Panc1 (cell line): ENCODE results near the gene NUPR2. TPM values are rescaled to one million over a fixed set of nuclear protein-coding genes. Genes with fewer than 3 reads are reported as not detected.
A peak's percentile ranks its signal among the peaks of the same experiment; 100 is the strongest.
"Not testable (repeated sequence)": the region's sequence is repeated elsewhere in the genome, so short reads cannot be mapped to it uniquely, and the experiment has no call there.

Source experiments
- ATAC-seq: fragments of 200-7000 bp; cut with Tn5 transposase; 2 replicates; pipeline ENCODE4 v1.9.1; 2020; ENCODE audit warnings: mild to moderate bottlenecking, moderate library complexity
- Bru-seq: library from RNA; stranded (reverse); fragments of 400-500 nt; gene quantifications from one replicate; lab custom pipeline; 2021; lab: Mats Ljungman, UMichigan
- BruChase-seq, 2 experiments: library from RNA; stranded (reverse); fragments of 400-500 nt; gene quantifications; one replicate each; lab custom pipeline; 2021; lab: Mats Ljungman, UMichigan
- BruUV-seq: library from RNA; stranded (reverse); fragments of 400-500 nt; replicated peaks from 2 replicates; lab custom pipeline; 2021; lab: Mats Ljungman, UMichigan
- CTCF ChIA-PET: fragments of 300-600 bp; sonication (Branson Sonifier 250); formaldehyde crosslinking; loops from one replicate; lab custom pipeline; 2022; ENCODE audit warnings: antibody characterized with exemption; lab: Charles Lee
- POLR2A ChIA-PET: fragments of 300-600 bp; sonication (Branson Sonifier 250); formaldehyde crosslinking; loops from one replicate; lab custom pipeline; 2022; ENCODE audit warnings: antibody characterized with exemption; lab: Charles Lee
- DNase-seq: peaks from one replicate; pipeline ENCODE4 v3.0.0-alpha.2; 2010; ENCODE audit warnings: low read depth, low spot score
- H3K27ac ChIP-seq: 2 replicates; pipeline ENCODE4 v1.5.1; 2011; ENCODE audit warnings: mild to moderate bottlenecking, low read length, inconsistent platforms
- H3K27me3 ChIP-seq: fragments of 200-500 bp; sonication (Bioruptor generic); 2 replicates; pipeline ENCODE4 v1.6.0; 2014; ENCODE audit warnings: low read length, inconsistent platforms; ENCODE audit not compliant: control insufficient read depth, insufficient read depth
- H3K36me3 ChIP-seq: fragments of 200-500 bp; sonication (Bioruptor generic); 2 replicates; pipeline ENCODE4 v1.5.1; 2014; ENCODE audit warnings: inconsistent platforms, mild to moderate bottlenecking, low read length, moderate library complexity; ENCODE audit not compliant: control insufficient read depth, insufficient read depth
- H3K4me1 ChIP-seq: 2 replicates; pipeline ENCODE4 v1.5.1; 2011; ENCODE audit warnings: inconsistent platforms, mild to moderate bottlenecking, low read length, moderate library complexity; ENCODE audit not compliant: control insufficient read depth, insufficient read depth
- H3K4me3 ChIP-seq, 2 experiments: 2 replicates each; pipeline ENCODE4 v1.5.1; 2011 to 2012; ENCODE audit warnings: low read depth in 2 of 2, low read length in 2 of 2, mild to moderate bottlenecking in 2 of 2, inconsistent platforms in 1 of 2, moderate library complexity in 1 of 2
- H3K9me3 ChIP-seq: fragments of 200-500 bp; sonication (Bioruptor generic); 2 replicates; pipeline ENCODE4 v1.5.1; 2014; ENCODE audit warnings: low read depth, mild to moderate bottlenecking, inconsistent platforms, low read length, moderate library complexity; ENCODE audit not compliant: control insufficient read depth, insufficient read depth
- CTCF ChIP-seq: fragments of 450-650 bp; IDR thresholded peaks from 2 replicates; pipeline ENCODE4 v1.5.1; 2017; ENCODE audit warnings: mild to moderate bottlenecking
- POLR2AphosphoS5 ChIP-seq: IDR thresholded peaks from 2 replicates; pipeline ENCODE4 v1.6.1; 2012; ENCODE audit warnings: mild to moderate bottlenecking, low read depth, low read length, moderate library complexity
- REST ChIP-seq, 2 experiments: IDR thresholded peaks; 2 replicates each; pipeline ENCODE4 v1.6.1; 2011 to 2012; ENCODE audit warnings: low read depth in 2 of 2, control low read depth in 1 of 2, low read length in 1 of 2, mild to moderate bottlenecking in 1 of 2, moderate library complexity in 1 of 2; ENCODE audit not compliant: insufficient read depth in 1 of 2
- SIN3A ChIP-seq: IDR thresholded peaks from 2 replicates; pipeline ENCODE4 v1.6.1; 2012; ENCODE audit warnings: low read depth, mild to moderate bottlenecking, low read length, moderate library complexity, borderline replicate concordance; ENCODE audit not compliant: insufficient read depth
- TCF7L2 ChIP-seq: IDR thresholded peaks from 2 replicates; pipeline ENCODE4 v1.6.1; 2011; ENCODE audit warnings: mild to moderate bottlenecking, low read depth, low read length, inconsistent platforms
- in situ Hi-C: cut with HindIII; loops from 2 replicates; pipeline ENCODE4 v1.10.0; 2016; ENCODE audit warnings: low sequenced_read_pairs, low pct_unique_long_range_greater_than_20kb
- intact Hi-C: fragments of 100-400 bp; cut with micrococcal nuclease; formaldehyde crosslinking; loops from one replicate; pipeline ENCODE4 v1.10.0; 2022; ENCODE audit not compliant: unreplicated experiment
- long read RNA-seq: library from polyadenylated mRNA; unstranded; transcript quantifications from one replicate; pipeline ENCODE4 v2.0.0, GENCODE V29; 2021; ENCODE audit not compliant: unreplicated experiment
- polyA plus RNA-seq: library from polyadenylated mRNA; unstranded; fragments of >200 nt; gene quantifications from one replicate; pipeline ENCODE4 v1.2.1, GENCODE V29; 2012; ENCODE audit warnings: missing spikeins; ENCODE audit not compliant: insufficient read length
- total RNA-seq: library from RNA; stranded (reverse); gene quantifications from one replicate; pipeline ENCODE4 v1.2.1, GENCODE V29; 2021; ENCODE audit not compliant: unreplicated experiment

The NUPR2 gene
- total RNA-seq (not detected), Bru-seq, nascent RNA (percentile 19 among the genes with signal in this experiment), BruChase-seq, experiment 1, labeled RNA remaining after a 2-hour chase (not detected), BruChase-seq, experiment 2, labeled RNA remaining after a 6-hour chase (not detected)
- 0.78 TPM for polyA plus RNA-seq
- long read RNA-seq: 0 reads

- CTCF ChIA-PET: interaction anchor here (0.6 kb wide), 3 partner anchors 11 to 435 kb away, joined by 3 to 11 read pairs (median 4); no protein-coding TSS in a partner anchor
- Histone ChIP-seq H3K9me3 (no peaks in the 10 kb centered on the region), H3K4me1 (no peaks in the 10 kb centered on the region), H3K27me3 (no peaks in the 10 kb centered on the region), H3K4me3 (peak within 1 kb of the TSS; percentile 26 to 48; a peak in 3 of 4 replicates), H3K27ac (no peak within 1 kb of the TSS), H3K36me3 (no peaks in the 10 kb centered on the region)
- in situ Hi-C loops: no loop called here
- DNase-seq (no peak), ATAC-seq (peak; percentile 83)
- no TSS peak for BruUV-seq
- intact Hi-C loops: no loop called here
- TF ChIP-seq CTCF (no peak), POLR2AphosphoS5 (no peak), REST (IDR thresholded peaks at IDR 0.05; ENCODE audit: insufficient read depth in 1 of 2, low read depth in 2 of 2, low read length in 1 of 2) (no peak), TCF7L2 (no peak), SIN3A (no peak)
- POLR2A ChIA-PET: no interaction called here
Measured at GRCh38 chr7:56115852-56116538, at the start of gene NUPR2. TSS of gene NUPR2 (minus strand) at chr7:56116417. CDS start at chr7:56116314, 103 bp downstream.

GRCh38 chr7:56157238-56157790, 41.1 kb upstream of the NUPR2 start:
- in situ Hi-C loops: no loop called here
- POLR2A ChIA-PET: no interaction called here
- Histone ChIP-seq H3K9me3 (no peaks in the 10 kb centered on the region), H3K4me1 (no peaks in the 10 kb centered on the region), H3K4me3 (no peak overlapping the region), H3K27me3 (peaks cover 9% of the 10 kb centered on the region; the same call in 1 of the 2 replicates), H3K27ac (no peak overlapping the region), H3K36me3 (no peaks in the 10 kb centered on the region)
- CTCF ChIA-PET: no interaction called here
- intact Hi-C loops: no loop called here
- no TSS peak for BruUV-seq
- DNase-seq: no peak
- TF ChIP-seq REST (IDR thresholded peaks at IDR 0.05; ENCODE audit: insufficient read depth in 1 of 2, low read depth in 2 of 2, low read length in 1 of 2) (no peak), POLR2AphosphoS5 (no peak), TCF7L2 (no peak), CTCF (no peak), SIN3A (no peak)
- ATAC-seq: no peak

- H3K9me3 ChIP-seq, CTCF ChIA-PET, intact Hi-C loops, DNase-seq, H3K4me1 ChIP-seq, H3K36me3 ChIP-seq, in situ Hi-C loops, POLR2A ChIA-PET, H3K27me3 ChIP-seq, H3K27ac ChIP-seq, BruUV-seq, ATAC-seq, H3K4me3 ChIP-seq: not testable (repeated sequence)
Measured at GRCh38 chr7:56131062-56131461, 14.8 kb upstream of the NUPR2 start.
